H9 (cell line): ENCODE measurements around the gene GLIS2. TPM values are rescaled to one million over a fixed set of nuclear protein-coding genes. Genes with fewer than 3 reads are reported as not detected.

ENCODE experiments used
- DNase-seq: peaks from one replicate; pipeline ENCODE4 v3.0.0-alpha.2; 2017
- H2AFZ ChIP-seq: one replicate; pipeline ENCODE4 v1.6.1; 2013; ENCODE audit warnings: mild to moderate bottlenecking, low read length, control low read depth, moderate library complexity
- H2AK5ac ChIP-seq: 2 replicates; pipeline ENCODE4 v1.6.1; 2013; ENCODE audit warnings: low read length, control low read depth, mixed read lengths; ENCODE audit not compliant: insufficient read length
- H2BK120ac ChIP-seq: one replicate; pipeline ENCODE4 v1.6.1; 2013; ENCODE audit warnings: low read depth, mild to moderate bottlenecking, low read length, control low read depth, inconsistent platforms; ENCODE audit not compliant: poor library complexity, severe bottlenecking
- H2BK12ac ChIP-seq: 2 replicates; pipeline ENCODE4 v1.6.1; 2013; ENCODE audit warnings: low read length, control low read depth, mixed read lengths, low read depth; ENCODE audit not compliant: insufficient read length
- H2BK15ac ChIP-seq: 2 replicates; pipeline ENCODE4 v1.6.1; 2013; ENCODE audit warnings: low read depth, low read length, control low read depth
- H2BK20ac ChIP-seq: one replicate; pipeline ENCODE4 v1.6.1; 2013; ENCODE audit warnings: low read depth, mild to moderate bottlenecking, low read length, control low read depth, inconsistent platforms; ENCODE audit not compliant: poor library complexity, severe bottlenecking
- H2BK5ac ChIP-seq: 2 replicates; pipeline ENCODE4 v1.6.1; 2013; ENCODE audit warnings: low read length, control low read depth, mixed read lengths; ENCODE audit not compliant: insufficient read length
- H3K14ac ChIP-seq: 2 replicates; pipeline ENCODE4 v1.6.1; 2013; ENCODE audit warnings: low read length, control low read depth; ENCODE audit not compliant: insufficient read depth
- H3K18ac ChIP-seq: 2 replicates; pipeline ENCODE4 v1.6.1; 2013; ENCODE audit warnings: low read depth, mild to moderate bottlenecking, mixed read lengths, low read length, control low read depth; ENCODE audit not compliant: insufficient read length
- H3K23ac ChIP-seq: 2 replicates; pipeline ENCODE4 v1.6.1; 2013; ENCODE audit warnings: low read length, control low read depth, mixed read lengths, low read depth; ENCODE audit not compliant: insufficient read length
- H3K23me2 ChIP-seq: 2 replicates; pipeline ENCODE4 v1.6.1; 2013; ENCODE audit warnings: low read depth, mild to moderate bottlenecking, mixed read lengths, low read length, control low read depth; ENCODE audit not compliant: insufficient read length, poor library complexity, severe bottlenecking
- H3K27ac ChIP-seq: 2 replicates; pipeline ENCODE4 v1.5.1; 2013; ENCODE audit warnings: low read length, control low read depth, mixed read lengths, low read depth; ENCODE audit not compliant: insufficient read length
- H3K27me3 ChIP-seq: 2 replicates; pipeline ENCODE4 v1.6.1; 2013; ENCODE audit warnings: low read length, control low read depth, inconsistent platforms; ENCODE audit not compliant: insufficient read depth
- H3K4ac ChIP-seq: 2 replicates; pipeline ENCODE4 v1.6.1; 2013; ENCODE audit warnings: low read depth, mild to moderate bottlenecking, control low read depth, inconsistent platforms, low read length, moderate library complexity
- H3K4me1 ChIP-seq: 2 replicates; pipeline ENCODE4 v1.6.1; 2013; ENCODE audit warnings: low read length, control low read depth, inconsistent platforms; ENCODE audit not compliant: insufficient read depth
- H3K4me2 ChIP-seq: 2 replicates; pipeline ENCODE4 v1.6.1; 2013; ENCODE audit warnings: low read length, control low read depth, mixed read lengths; ENCODE audit not compliant: insufficient read length, insufficient read depth
- H3K56ac ChIP-seq: 2 replicates; pipeline ENCODE4 v1.6.1; 2013; ENCODE audit warnings: low read depth, mild to moderate bottlenecking, mixed read lengths, low read length, control low read depth; ENCODE audit not compliant: insufficient read length
- H3K79me1 ChIP-seq: 2 replicates; pipeline ENCODE4 v1.6.1; 2013; ENCODE audit warnings: low read depth, mild to moderate bottlenecking, moderate library complexity, low read length, control low read depth, inconsistent platforms; ENCODE audit not compliant: insufficient read depth, poor library complexity, severe bottlenecking
- H3K79me2 ChIP-seq: 2 replicates; pipeline ENCODE4 v1.6.1; 2013; ENCODE audit warnings: low read length, control low read depth, inconsistent platforms; ENCODE audit not compliant: insufficient read depth
- H3K9ac ChIP-seq: 2 replicates; pipeline ENCODE4 v1.6.1; 2013; ENCODE audit warnings: low read length, control low read depth, mixed read lengths; ENCODE audit not compliant: insufficient read length; ENCODE audit errors: extremely low read depth
- H3K9me3 ChIP-seq: one replicate; pipeline ENCODE4 v1.6.1; 2013; ENCODE audit warnings: low read depth, low read length, inconsistent platforms; ENCODE audit not compliant: control insufficient read depth
- H3T11ph ChIP-seq: one replicate; pipeline ENCODE4 v1.6.1; 2013; ENCODE audit warnings: mild to moderate bottlenecking, low read length, control low read depth, inconsistent platforms
- H4K20me1 ChIP-seq: one replicate; pipeline ENCODE4 v1.6.1; 2013; ENCODE audit not compliant: control insufficient read depth, insufficient read length, insufficient read depth
- H4K5ac ChIP-seq: 2 replicates; pipeline ENCODE4 v1.6.1; 2013; ENCODE audit warnings: low read depth, mild to moderate bottlenecking, mixed read lengths, low read length, control low read depth; ENCODE audit not compliant: insufficient read length
- H4K8ac ChIP-seq: replicated peaks from 2 replicates; pipeline ENCODE4 v1.6.1; 2013; ENCODE audit warnings: low read length, control low read depth, mixed read lengths, low read depth; ENCODE audit not compliant: insufficient read length
- H4K91ac ChIP-seq: 2 replicates; pipeline ENCODE4 v1.6.1; 2013; ENCODE audit warnings: low read depth, mild to moderate bottlenecking, moderate library complexity, mixed read lengths, low read length, control low read depth; ENCODE audit not compliant: insufficient read length
- H3K27ac Mint-ChIP-seq, 3 experiments: 2 replicates in 2 of 3; 3 replicates in 1 of 3; pipeline ENCODE4 v1.8.0; 2020 to 2021; ENCODE audit warnings: mixed read lengths in 3 of 3, mild to moderate bottlenecking in 1 of 3, moderate library complexity in 1 of 3
- H3K27me3 Mint-ChIP-seq: 2 replicates; pipeline ENCODE4 v1.8.0; 2021; ENCODE audit warnings: low read depth, mild to moderate bottlenecking, moderate library complexity, mixed read lengths
- H3K36me3 Mint-ChIP-seq, 3 experiments: 2 replicates in 2 of 3; 3 replicates in 1 of 3; pipeline ENCODE4 v1.8.0; 2020 to 2021; ENCODE audit warnings: low read depth in 3 of 3, mixed read lengths in 3 of 3; ENCODE audit not compliant: insufficient read depth in 1 of 3
- H3K4me1 Mint-ChIP-seq, 2 experiments: 2 replicates each; pipeline ENCODE4 v1.8.0; 2020; ENCODE audit warnings: mixed read lengths in 2 of 2
- H3K4me3 Mint-ChIP-seq, 2 experiments: 2 replicates in 1 of 2; 3 replicates in 1 of 2; pipeline ENCODE4 v1.8.0; 2020 to 2021; ENCODE audit warnings: mild to moderate bottlenecking in 2 of 2, mixed read lengths in 2 of 2, moderate library complexity in 1 of 2
- H3K9me3 Mint-ChIP-seq, 2 experiments: 2 replicates in 1 of 2; 3 replicates in 1 of 2; pipeline ENCODE4 v1.8.0; 2020; ENCODE audit warnings: mild to moderate bottlenecking in 2 of 2, mixed read lengths in 2 of 2, moderate library complexity in 1 of 2
- WGBS: extraction: QIAGEN DNeasy Blood & Tissue Kit; methylation state at CpG from one replicate; pipeline ENCODE4 v1.1.7; 2013; ENCODE audit warnings: missing lambda C conversion rate, low lambda C conversion rate, mixed read lengths; ENCODE audit not compliant: insufficient read length; ENCODE audit errors: extremely low coverage; 5-methylcytosine and 5-hydroxymethylcytosine counted together
- total RNA-seq: library from RNA; stranded (reverse); gene quantifications from 2 replicates; pipeline ENCODE4 v1.2.1, GENCODE V29; 2021
- TF ChIP-seq, protein P1 (sequence below): fragments of 200-600 bp; sonication (generic); conservative IDR thresholded peaks from 3 replicates; pipeline ENCODE4 v1.8.0; 2021; ENCODE audit warnings: antibody characterized with exemption, mild to moderate bottlenecking

The GLIS2 gene
- total RNA-seq, 1 experiment from 2014 or later: 14.3 TPM

DNA sequence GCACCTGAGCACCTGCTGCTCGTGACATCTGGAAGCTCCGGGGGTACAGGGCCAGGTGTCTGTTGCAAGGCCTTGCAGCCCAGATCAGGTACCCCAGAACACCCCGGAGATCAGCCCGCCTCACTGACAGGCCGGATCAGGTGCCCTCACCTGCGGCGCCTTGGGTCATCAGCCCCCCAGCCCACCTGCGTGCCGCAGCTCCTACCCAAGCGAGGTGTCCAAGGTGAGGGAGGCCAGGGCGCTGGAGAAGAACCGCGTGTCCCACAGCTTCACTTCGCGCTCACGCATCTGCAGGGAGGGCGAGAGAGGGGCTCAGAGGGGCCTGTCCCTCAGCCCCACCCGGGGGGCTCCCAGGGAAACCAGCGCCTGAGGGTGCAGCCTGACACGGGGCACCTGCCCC lies 71.9 kb downstream of the GLIS2 start:
- Histone ChIP-seq H3K4me1 (peaks cover under 1% of the 10 kb centered on the region; the same call in 1 of the 2 replicates), H3K4ac (no peak overlapping the region), H2BK120ac (no peak overlapping the region), H3K27ac (no peak overlapping the region), H3K9ac (no peak overlapping the region), H3K4me2 (no peak overlapping the region), H3K14ac (no peak overlapping the region; the same call in 1 of the 2 replicates), H3K56ac (no peak overlapping the region), H2AK5ac (no peak overlapping the region), H2BK12ac (no peak overlapping the region), H4K91ac (no peak overlapping the region), H3K79me1 (no peaks in the 10 kb centered on the region), H3K27me3 (no peaks in the 10 kb centered on the region), H3K23ac (no peak overlapping the region), H3K79me2 (no peaks in the 10 kb centered on the region), H4K20me1 (no peaks in the 10 kb centered on the region), H3K18ac (peak overlapping the region; percentile 65), H2BK5ac (no peak overlapping the region), H3K9me3 (no peaks in the 10 kb centered on the region), H3T11ph (no peak overlapping the region), H4K8ac (no peak overlapping the region), H3K23me2 (no peaks in the 10 kb centered on the region), H2BK20ac (no peak overlapping the region), H2BK15ac (no peak overlapping the region), H4K5ac (no peak overlapping the region), H2AFZ (no peak overlapping the region)
- DNase-seq: no peak
- no CpG with 5 or more reads among the region's 20 CpGs for WGBS
- H3K9me3 Mint-ChIP-seq: no peaks in the 10 kb centered on the region
- H3K27ac Mint-ChIP-seq: no peak overlapping the region
- no peaks in the 10 kb centered on the region for H3K27me3 Mint-ChIP-seq
- peaks cover 32 to 38% of the 10 kb centered on the region in 2 experiments for H3K4me1 Mint-ChIP-seq
- no peak overlapping the region for H3K4me3 Mint-ChIP-seq
- TF ChIP-seq, protein P1, sequence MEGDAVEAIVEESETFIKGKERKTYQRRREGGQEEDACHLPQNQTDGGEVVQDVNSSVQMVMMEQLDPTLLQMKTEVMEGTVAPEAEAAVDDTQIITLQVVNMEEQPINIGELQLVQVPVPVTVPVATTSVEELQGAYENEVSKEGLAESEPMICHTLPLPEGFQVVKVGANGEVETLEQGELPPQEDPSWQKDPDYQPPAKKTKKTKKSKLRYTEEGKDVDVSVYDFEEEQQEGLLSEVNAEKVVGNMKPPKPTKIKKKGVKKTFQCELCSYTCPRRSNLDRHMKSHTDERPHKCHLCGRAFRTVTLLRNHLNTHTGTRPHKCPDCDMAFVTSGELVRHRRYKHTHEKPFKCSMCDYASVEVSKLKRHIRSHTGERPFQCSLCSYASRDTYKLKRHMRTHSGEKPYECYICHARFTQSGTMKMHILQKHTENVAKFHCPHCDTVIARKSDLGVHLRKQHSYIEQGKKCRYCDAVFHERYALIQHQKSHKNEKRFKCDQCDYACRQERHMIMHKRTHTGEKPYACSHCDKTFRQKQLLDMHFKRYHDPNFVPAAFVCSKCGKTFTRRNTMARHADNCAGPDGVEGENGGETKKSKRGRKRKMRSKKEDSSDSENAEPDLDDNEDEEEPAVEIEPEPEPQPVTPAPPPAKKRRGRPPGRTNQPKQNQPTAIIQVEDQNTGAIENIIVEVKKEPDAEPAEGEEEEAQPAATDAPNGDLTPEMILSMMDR: no peak
- H3K36me3 Mint-ChIP-seq: peaks cover 0 to 6% (median 2%) of the 10 kb centered on the region in 3 experiments; a peak in 4 of 7 replicates
